HUES6 (cell line): ENCODE results near the gene SPON1.

Experiments used
- H3K27ac ChIP-seq: 2 replicates; pipeline ENCODE4 v1.7.0; 2013; ENCODE audit warnings: low read depth, mild to moderate bottlenecking, low read length, inconsistent platforms
- H3K27me3 ChIP-seq: 2 replicates; pipeline ENCODE4 v1.6.1; 2013; ENCODE audit warnings: low read length; ENCODE audit not compliant: control insufficient read depth, insufficient read depth
- H3K36me3 ChIP-seq: 2 replicates; pipeline ENCODE4 v1.6.1; 2013; ENCODE audit warnings: low read length; ENCODE audit not compliant: control insufficient read depth, insufficient read depth
- H3K4me1 ChIP-seq: 2 replicates; pipeline ENCODE4 v1.6.1; 2013; ENCODE audit warnings: low read length; ENCODE audit not compliant: control insufficient read depth, insufficient read depth
- H3K4me3 ChIP-seq: 2 replicates; pipeline ENCODE4 v1.5.1; 2013; ENCODE audit warnings: low read depth, low read length
- H3K9ac ChIP-seq: one replicate; pipeline ENCODE4 v1.6.1; 2013; ENCODE audit warnings: mild to moderate bottlenecking, low read length
- H3K9me3 ChIP-seq: 2 replicates; pipeline ENCODE4 v1.6.1; 2013; ENCODE audit warnings: low read depth, low read length; ENCODE audit not compliant: control insufficient read depth, insufficient read depth

SPON1 gene

DNA sequence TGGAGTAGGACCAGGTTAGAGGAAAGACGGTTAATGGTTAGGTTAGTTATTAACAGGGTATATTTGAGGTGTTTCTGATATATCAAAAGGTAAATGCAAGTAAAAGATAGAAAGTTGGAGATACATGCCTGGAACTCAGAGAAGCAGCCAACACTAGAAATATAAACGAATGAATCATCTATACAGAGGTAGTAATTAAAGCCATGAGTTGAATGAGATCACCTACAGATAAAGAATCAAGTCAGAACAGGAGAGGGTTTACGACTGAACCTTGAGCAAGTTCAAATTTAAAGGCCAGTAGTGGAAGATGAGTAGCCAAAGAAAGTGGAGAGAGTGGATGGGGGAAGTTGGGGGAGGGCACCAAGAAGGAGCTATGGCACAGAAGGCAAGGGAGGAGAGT lies 73.9 kb downstream of the SPON1 start:
- H3K4me3 ChIP-seq: no peak overlapping the region
- H3K9ac ChIP-seq: no peak overlapping the region
- no peaks in the 10 kb centered on the region for H3K36me3 ChIP-seq
- H3K4me1 ChIP-seq: no peaks in the 10 kb centered on the region
- H3K27me3 ChIP-seq: no peaks in the 10 kb centered on the region
- H3K27ac ChIP-seq: no peak overlapping the region
- H3K9me3 ChIP-seq: no peaks in the 10 kb centered on the region

DNA sequence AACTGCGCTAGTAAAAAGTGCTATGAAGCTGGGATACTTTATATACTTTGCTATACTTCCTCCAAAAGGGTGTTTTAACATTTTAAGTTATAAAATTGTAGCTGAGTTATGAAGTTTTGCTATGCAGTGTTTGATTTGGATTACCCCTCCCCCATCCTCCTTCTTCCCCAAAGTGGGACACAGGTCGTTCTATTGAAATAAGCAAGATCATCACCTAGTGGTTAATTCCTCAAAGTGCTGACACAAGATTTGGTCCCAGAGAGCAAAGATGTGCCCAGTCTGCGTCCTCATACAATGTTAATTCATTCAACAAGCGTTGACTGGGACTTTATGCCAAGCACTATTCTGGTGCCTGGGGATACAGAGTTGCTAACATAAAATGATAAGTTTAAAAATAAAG lies 78.5 kb downstream of the SPON1 start:
- no peak overlapping the region for H3K27ac ChIP-seq
- H3K4me1 ChIP-seq: no peaks in the 10 kb centered on the region
- H3K36me3 ChIP-seq: no peaks in the 10 kb centered on the region
- no peaks in the 10 kb centered on the region for H3K9me3 ChIP-seq
- H3K27me3 ChIP-seq: no peaks in the 10 kb centered on the region
- no peak overlapping the region for H3K9ac ChIP-seq
- H3K4me3 ChIP-seq: no peak overlapping the region

DNA sequence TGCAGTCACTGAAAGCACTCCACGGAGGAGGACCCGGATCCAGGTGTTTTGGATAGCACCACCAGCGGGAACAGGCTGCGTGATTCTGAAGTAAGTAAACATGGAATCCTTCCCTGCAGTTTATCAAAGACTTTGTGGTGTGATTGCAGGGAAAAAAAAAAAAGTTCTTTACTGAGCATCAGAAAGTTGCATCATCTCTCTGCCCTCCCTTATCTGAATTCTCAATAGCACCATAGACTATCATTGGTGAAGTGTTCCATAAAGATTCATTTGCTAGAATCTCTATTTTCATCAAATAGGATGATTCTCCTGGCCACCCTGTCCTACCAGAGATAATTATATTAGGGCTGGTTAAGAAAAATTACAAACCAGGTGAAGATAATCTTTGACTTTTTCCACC lies 79.0 kb downstream of the SPON1 start:
- Histone ChIP-seq H3K4me3 (no peak overlapping the region), H3K27me3 (no peaks in the 10 kb centered on the region), H3K36me3 (no peaks in the 10 kb centered on the region), H3K27ac (no peak overlapping the region), H3K9me3 (no peaks in the 10 kb centered on the region), H3K9ac (no peak overlapping the region), H3K4me1 (no peaks in the 10 kb centered on the region)

DNA sequence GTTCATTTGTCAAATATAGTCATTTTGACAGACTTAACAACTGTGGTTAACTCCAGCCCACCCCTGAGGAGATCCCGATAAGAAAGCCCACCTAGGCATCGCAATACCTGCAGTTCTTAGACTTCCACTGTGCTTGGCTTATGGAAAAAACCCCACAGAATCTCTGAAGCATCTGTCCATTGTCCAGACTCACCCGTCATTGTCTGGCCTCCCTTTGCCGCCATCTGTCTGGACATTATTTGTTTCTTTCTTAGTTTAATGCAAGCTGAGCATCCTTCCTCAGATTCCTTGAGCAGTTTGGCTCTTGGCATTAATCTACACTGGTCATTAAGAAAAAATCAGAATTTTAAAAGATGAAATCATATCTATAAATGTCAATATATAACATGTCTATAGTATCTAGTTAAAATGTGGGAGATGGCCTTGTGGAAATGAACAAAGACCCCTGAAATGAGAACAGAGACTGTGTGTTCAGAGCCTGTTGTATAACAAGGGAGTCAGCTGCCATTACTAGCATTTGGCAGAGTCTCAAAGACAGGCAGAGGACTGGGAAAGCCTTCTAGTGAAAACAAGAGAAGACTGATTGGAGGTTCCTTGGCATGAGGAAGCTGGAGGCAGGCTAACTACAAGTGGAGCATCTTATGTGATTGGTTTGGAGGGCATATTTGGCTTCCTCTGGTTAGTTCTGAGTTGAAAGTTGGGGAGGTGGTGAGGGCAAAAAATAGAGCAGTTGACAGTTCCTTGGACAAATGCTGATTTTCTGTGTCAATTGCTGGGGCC lies 80.4 kb downstream of the SPON1 start:
- Histone ChIP-seq H3K27me3 (no peaks in the 10 kb centered on the region), H3K27ac (no peak overlapping the region), H3K9me3 (no peaks in the 10 kb centered on the region), H3K9ac (no peak overlapping the region), H3K4me1 (no peaks in the 10 kb centered on the region), H3K36me3 (no peaks in the 10 kb centered on the region), H3K4me3 (no peak overlapping the region)

DNA sequence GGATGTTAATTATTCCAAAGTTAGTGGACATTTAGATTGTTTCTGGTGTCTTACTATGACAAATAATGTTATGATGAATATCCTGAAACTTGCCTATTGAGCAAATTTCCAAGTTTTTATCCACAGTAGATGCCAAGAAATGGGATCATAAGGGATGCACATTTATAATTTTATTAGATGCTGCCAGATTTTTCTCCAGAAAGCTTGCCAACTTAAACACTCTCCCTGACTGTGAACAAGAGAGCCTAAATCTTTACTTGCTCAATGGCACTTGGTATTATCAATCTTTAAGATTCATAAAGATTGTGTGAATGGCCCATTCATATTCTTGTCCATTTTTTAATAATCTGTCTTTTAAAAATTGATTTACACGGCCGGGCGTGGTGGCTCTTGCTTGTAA lies 82.4 kb downstream of the SPON1 start:
- Histone ChIP-seq H3K4me1 (no peaks in the 10 kb centered on the region), H3K9ac (no peak overlapping the region), H3K27me3 (no peaks in the 10 kb centered on the region), H3K4me3 (no peak overlapping the region), H3K9me3 (no peaks in the 10 kb centered on the region), H3K27ac (no peak overlapping the region), H3K36me3 (no peaks in the 10 kb centered on the region)

DNA sequence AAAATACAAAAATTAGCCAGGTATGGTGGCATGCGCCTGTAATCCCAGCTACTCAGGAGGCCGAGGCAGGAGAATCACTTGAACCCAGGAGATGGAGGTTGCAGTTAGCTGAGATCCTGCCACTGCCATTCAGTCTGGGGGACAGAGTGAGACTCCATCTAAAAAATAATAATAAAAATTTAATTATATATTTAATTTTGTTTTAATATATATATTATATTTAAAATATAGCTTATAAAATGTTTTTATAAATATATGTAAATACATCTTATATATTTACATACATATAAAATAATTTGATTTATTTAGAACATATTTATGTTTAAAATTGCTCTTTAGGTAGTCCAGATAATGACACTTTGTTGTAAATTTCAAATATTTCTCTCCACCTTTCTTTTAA lies 82.9 kb downstream of the SPON1 start:
- H3K4me3 ChIP-seq: no peak overlapping the region
- H3K36me3 ChIP-seq: no peaks in the 10 kb centered on the region
- no peak overlapping the region for H3K27ac ChIP-seq
- no peaks in the 10 kb centered on the region for H3K27me3 ChIP-seq
- H3K9ac ChIP-seq: no peak overlapping the region
- no peaks in the 10 kb centered on the region for H3K4me1 ChIP-seq
- no peaks in the 10 kb centered on the region for H3K9me3 ChIP-seq

DNA sequence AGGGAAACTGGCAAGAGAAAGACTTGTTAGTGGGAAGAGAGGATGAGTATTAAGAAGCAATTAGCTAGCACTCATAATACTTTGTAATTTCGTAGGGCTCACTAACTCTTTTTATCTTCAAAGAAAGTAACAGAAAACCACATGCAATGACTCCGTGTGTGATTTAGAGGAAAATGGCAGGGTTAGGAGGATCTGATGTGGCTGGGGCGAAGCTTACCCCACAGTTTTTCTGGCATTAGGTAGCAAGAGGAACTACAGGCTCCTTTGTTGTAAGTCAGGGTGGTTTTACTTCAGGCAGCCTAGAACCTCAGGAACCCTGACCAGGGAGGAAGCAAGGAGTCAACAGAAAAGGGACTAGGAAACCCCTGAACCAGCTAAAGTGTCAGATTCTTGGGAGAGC lies 89.7 kb downstream of the SPON1 start:
- Histone ChIP-seq H3K9me3 (no peaks in the 10 kb centered on the region), H3K27me3 (no peaks in the 10 kb centered on the region), H3K27ac (no peak overlapping the region), H3K36me3 (no peaks in the 10 kb centered on the region), H3K4me3 (no peak overlapping the region), H3K9ac (no peak overlapping the region), H3K4me1 (no peaks in the 10 kb centered on the region)

DNA sequence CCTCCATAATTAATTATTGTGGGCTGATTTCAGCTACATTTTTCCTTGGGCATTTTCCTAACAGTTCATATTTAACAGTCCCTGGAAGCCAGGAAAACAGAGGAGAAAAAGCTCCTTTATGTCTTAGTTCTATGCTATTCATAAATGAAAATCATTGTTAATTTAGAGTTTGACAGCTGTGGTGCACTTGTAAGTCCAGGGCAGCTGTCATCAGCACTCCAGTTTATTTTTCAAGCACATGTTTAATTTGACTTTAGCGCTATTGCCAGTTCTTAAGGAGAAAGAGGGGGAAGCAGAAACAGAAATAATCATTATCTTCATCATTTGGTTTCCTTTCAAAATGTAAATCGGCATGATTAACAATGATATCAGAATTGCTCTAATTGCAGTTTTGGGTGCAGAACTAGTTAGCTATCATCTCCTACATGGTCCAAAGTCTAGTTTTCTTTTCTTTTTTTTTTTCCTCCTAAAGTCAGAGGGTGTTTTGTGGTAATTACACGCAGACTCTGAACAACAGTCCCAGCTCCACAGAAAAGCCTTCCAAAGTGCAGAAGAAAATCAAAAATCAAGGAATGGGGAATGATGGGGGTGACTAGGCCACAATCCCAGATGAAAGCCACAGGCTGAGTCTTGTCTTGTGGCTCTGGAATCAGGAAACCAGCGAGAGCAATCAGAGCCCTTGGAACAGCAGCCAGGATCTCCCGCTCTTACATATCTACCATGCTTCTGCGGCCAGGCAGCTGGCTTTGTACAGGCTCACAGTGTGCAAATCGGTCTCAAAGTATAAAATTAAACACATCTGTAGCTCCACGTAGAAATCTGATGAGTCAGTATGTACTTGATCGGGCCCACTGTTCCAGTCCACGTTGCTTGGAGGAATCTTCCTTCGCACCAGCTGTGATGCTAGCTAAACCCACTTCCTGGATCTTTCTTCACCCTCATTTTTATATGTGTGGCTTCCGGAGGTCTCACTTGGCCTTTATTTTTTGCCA lies 91.9 kb downstream of the SPON1 start:
- Histone ChIP-seq H3K9ac (no peak overlapping the region), H3K4me1 (0 out of 2 replicates have a peak, but pooled peaks cover 4% of the 10 kb centered on the region), H3K36me3 (no peaks in the 10 kb centered on the region), H3K9me3 (no peaks in the 10 kb centered on the region), H3K27me3 (no peaks in the 10 kb centered on the region), H3K27ac (no peak overlapping the region), H3K4me3 (no peak overlapping the region)

DNA sequence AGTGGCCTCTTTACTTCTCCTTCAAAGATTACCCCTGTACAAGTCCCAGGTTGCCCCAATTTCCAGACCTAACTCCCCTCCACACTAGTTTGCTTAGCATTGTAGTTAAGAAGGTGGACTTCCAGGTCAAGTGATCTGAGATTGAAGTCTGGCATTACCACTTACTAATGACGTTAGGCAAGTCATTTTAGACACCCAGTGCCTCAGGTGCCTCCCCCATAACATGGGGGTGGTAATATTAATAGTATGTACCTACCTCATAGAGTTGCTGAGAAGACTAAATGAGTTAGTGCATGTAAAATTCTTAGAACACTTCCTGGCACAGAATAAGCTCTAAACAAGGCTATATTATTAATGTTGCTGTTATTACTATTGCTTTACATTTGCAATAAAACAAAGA lies 93.4 kb downstream of the SPON1 start:
- Histone ChIP-seq H3K9ac (no peak overlapping the region), H3K27ac (no peak overlapping the region), H3K4me3 (no peak overlapping the region), H3K36me3 (no peaks in the 10 kb centered on the region), H3K27me3 (no peaks in the 10 kb centered on the region), H3K9me3 (no peaks in the 10 kb centered on the region), H3K4me1 (0 out of 2 replicates have a peak, but pooled peaks cover 8% of the 10 kb centered on the region)

DNA sequence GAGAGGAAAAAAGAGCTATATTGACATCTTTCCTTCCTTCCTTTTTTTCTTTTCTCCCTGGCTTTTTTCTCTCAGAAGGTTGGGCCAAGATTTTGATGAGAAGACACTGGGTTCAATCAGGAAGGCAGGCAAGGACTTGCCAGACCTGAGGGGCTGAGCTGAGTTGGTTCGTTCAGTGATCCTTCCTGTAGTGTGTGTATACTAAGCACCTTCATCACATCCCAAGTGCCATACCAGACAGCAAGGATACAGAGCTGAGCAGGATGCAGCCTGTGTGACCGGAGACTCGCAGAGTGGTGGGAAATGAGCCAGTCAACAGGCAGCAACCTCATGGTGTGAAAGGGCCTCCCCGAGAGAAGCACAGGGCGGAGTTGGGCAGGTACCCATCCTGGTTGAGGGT lies 95.5 kb downstream of the SPON1 start:
- Histone ChIP-seq H3K36me3 (no peaks in the 10 kb centered on the region), H3K27me3 (no peaks in the 10 kb centered on the region), H3K4me1 (0 out of 2 replicates have a peak, but pooled peaks cover 8% of the 10 kb centered on the region), H3K9me3 (no peaks in the 10 kb centered on the region), H3K27ac (no peak overlapping the region), H3K4me3 (no peak overlapping the region), H3K9ac (no peak overlapping the region)

DNA sequence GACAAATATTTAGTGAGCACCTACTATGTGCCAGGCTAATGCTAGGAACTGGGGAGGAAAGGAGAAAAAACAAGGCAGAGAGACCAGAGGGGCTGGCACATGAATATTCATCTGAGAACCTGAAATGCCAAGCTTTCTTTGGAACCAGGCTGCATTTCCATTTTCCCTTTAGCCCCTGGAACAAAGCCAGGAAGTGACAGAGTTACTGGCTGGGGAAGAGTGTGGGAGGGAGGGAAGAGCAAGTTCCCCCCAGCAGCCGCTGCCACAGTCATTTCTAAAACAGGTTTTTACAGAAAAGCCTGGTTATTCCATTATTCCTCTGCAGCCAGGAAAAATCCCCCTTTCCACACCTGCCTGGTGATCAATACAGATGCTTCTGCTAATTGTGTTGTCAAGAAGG lies 97.0 kb downstream of the SPON1 start:
- Histone ChIP-seq H3K4me3 (no peak overlapping the region), H3K9me3 (no peaks in the 10 kb centered on the region), H3K4me1 (0 out of 2 replicates have a peak, but pooled peaks cover 8% of the 10 kb centered on the region), H3K27ac (no peak overlapping the region), H3K36me3 (no peaks in the 10 kb centered on the region), H3K9ac (no peak overlapping the region), H3K27me3 (no peaks in the 10 kb centered on the region)
